ENCODE results near the gene MGAT4B.
A peak's percentile ranks its signal among the peaks of the same experiment; 100 is the strongest.

GRCh38 chr5:179762781-179763176 is 43.9 kb downstream of the MGAT4B start:
- TF ChIP-seq CTCF (IDR thresholded peaks at IDR 0.05) (no peak), POLR2A (IDR thresholded peaks at IDR 0.05) (peak in 1 of 2 donors; percentile 18)
